ENCODE measurements around the gene AOAH. TPM values are rescaled to one million over a fixed set of nuclear protein-coding genes. Genes with fewer than 3 reads are reported as not detected.

Gene AOAH
- total RNA-seq, 4 donors from 2014 or later = 0.68 to 12.0 (median 4.8) TPM

- H3K9me3 ChIP-seq = no peaks in the 10 kb centered on the region
- intact Hi-C loops (cut with DNase I) = no loop called here
- H3K4me3 ChIP-seq = no peak overlapping the region
- no peaks in the 10 kb centered on the region for H3K36me3 ChIP-seq
- TF ChIP-seq CTCF (IDR thresholded peaks at IDR 0.05) (no peak), POLR2A (IDR thresholded peaks at IDR 0.05) (no peak)
- WGBS, 2 donors = 77 to 92% methylated on average over 8 to 10 of the region's 10 CpGs
- no peak overlapping the region for H3K27ac ChIP-seq
- no peaks in the 10 kb centered on the region for H3K4me1 ChIP-seq
- no peak for DNase-seq
- H3K27me3 ChIP-seq = no peaks in the 10 kb centered on the region
These were observed 39.0 kb upstream of the AOAH start for GRCh38 chr7:36763132-36763816.

GRCh38 chr7:36762394-36762793 lies 38.1 kb upstream of the AOAH start:
- no peaks in the 10 kb centered on the region for H3K27me3 ChIP-seq
- H3K4me3 ChIP-seq = no peak overlapping the region
- no peaks in the 10 kb centered on the region for H3K9me3 ChIP-seq
- H3K27ac ChIP-seq = no peak overlapping the region
- H3K4me1 ChIP-seq = no peaks in the 10 kb centered on the region
- no peak for DNase-seq
- TF ChIP-seq POLR2A (IDR thresholded peaks at IDR 0.05) (no peak), CTCF (IDR thresholded peaks at IDR 0.05) (no peak)
- 89 to 93% methylated on average over 2 of the region's 2 CpGs for WGBS, 2 donors
- H3K36me3 ChIP-seq = no peaks in the 10 kb centered on the region
- intact Hi-C loops (cut with DNase I) = no loop called here

GRCh38 chr7:36761835-36762234 lies 37.5 kb upstream of the AOAH start:
- no peaks in the 10 kb centered on the region for H3K27me3 ChIP-seq
- intact Hi-C loops (cut with DNase I) = no loop called here
- 69 to 96% methylated on average over 2 of the region's 2 CpGs for WGBS, 2 donors
- H3K4me1 ChIP-seq = no peaks in the 10 kb centered on the region
- DNase-seq = no peak
- no peaks in the 10 kb centered on the region for H3K9me3 ChIP-seq
- no peaks in the 10 kb centered on the region for H3K36me3 ChIP-seq
- H3K4me3 ChIP-seq = no peak overlapping the region
- no peak for TF ChIP-seq POLR2A (IDR thresholded peaks at IDR 0.05)
- no peak overlapping the region for H3K27ac ChIP-seq

- H3K27me3 ChIP-seq = no peaks in the 10 kb centered on the region
- H3K9me3 ChIP-seq = no peaks in the 10 kb centered on the region
- no peak overlapping the region for H3K4me3 ChIP-seq
- no peak for TF ChIP-seq CTCF (IDR thresholded peaks at IDR 0.05)
- TF ChIP-seq POLR2A (IDR thresholded peaks at IDR 0.05) = no peak
- 78 to 81% methylated on average over 5 to 7 of the region's 7 CpGs for WGBS, 2 donors
- DNase-seq = no peak
- H3K36me3 ChIP-seq = no peaks in the 10 kb centered on the region
- H3K27ac ChIP-seq = no peak overlapping the region
- no peaks in the 10 kb centered on the region for H3K4me1 ChIP-seq
- intact Hi-C loops (cut with DNase I) = no loop called here
These were observed 36.8 kb upstream of the AOAH start for GRCh38 chr7:36760856-36761762.

GRCh38 chr7:36758879-36759278 lies 34.6 kb upstream of the AOAH start:
- Histone ChIP-seq H3K27me3 (no peaks in the 10 kb centered on the region), H3K36me3 (no peaks in the 10 kb centered on the region), H3K27ac (no peak overlapping the region), H3K9me3 (no peaks in the 10 kb centered on the region), H3K4me3 (no peak overlapping the region), H3K4me1 (no peaks in the 10 kb centered on the region)
- intact Hi-C loops (cut with DNase I) = no loop called here
- DNase-seq = no peak
- WGBS, 2 donors = 75 to 80% methylated on average over 1 of the region's 1 CpG
- TF ChIP-seq POLR2A (IDR thresholded peaks at IDR 0.05) (no peak), CTCF (IDR thresholded peaks at IDR 0.05) (no peak)

All from esophagus squamous epithelium (tissue), 5 donors.